Trophoblast cell (in vitro differentiated cells and primary cell): Measurements from ENCODE around the gene ATG10.

Experiments
- DNase-seq, 2 donors: peaks; one replicate each; pipeline ENCODE4 v3.0.0-alpha.2; 2016
- H2AFZ ChIP-seq: 2 replicates; pipeline ENCODE4 v1.6.1; 2013; ENCODE audit warnings: low read length, moderate library complexity, mild to moderate bottlenecking; ENCODE audit not compliant: insufficient read depth, poor library complexity
- H2AK5ac ChIP-seq: 2 replicates; pipeline ENCODE4 v1.6.1; 2013; ENCODE audit warnings: mild to moderate bottlenecking, low read length
- H2BK120ac ChIP-seq: 2 replicates; pipeline ENCODE4 v1.6.1; 2013; ENCODE audit warnings: low read length, mild to moderate bottlenecking, moderate library complexity; ENCODE audit not compliant: insufficient read depth, poor library complexity
- H2BK12ac ChIP-seq: 2 replicates; pipeline ENCODE4 v1.6.1; 2013; ENCODE audit warnings: mild to moderate bottlenecking, low read length, moderate library complexity
- H2BK5ac ChIP-seq: 2 replicates; pipeline ENCODE4 v1.6.1; 2013; ENCODE audit warnings: low read length, low read depth, moderate library complexity, mild to moderate bottlenecking; ENCODE audit not compliant: poor library complexity
- H3K14ac ChIP-seq: 2 replicates; pipeline ENCODE4 v1.6.1; 2013; ENCODE audit warnings: mild to moderate bottlenecking, low read length
- H3K18ac ChIP-seq: 2 replicates; pipeline ENCODE4 v1.6.1; 2013; ENCODE audit warnings: mild to moderate bottlenecking, low read length
- H3K23ac ChIP-seq: 2 replicates; pipeline ENCODE4 v1.6.1; 2013; ENCODE audit warnings: low read length
- H3K27ac ChIP-seq: 2 replicates; pipeline ENCODE4 v1.5.1; 2013; ENCODE audit warnings: low read depth, mild to moderate bottlenecking, inconsistent platforms, low read length, moderate library complexity
- H3K27me3 ChIP-seq: 2 replicates; pipeline ENCODE4 v1.6.1; 2013; ENCODE audit warnings: inconsistent platforms, mild to moderate bottlenecking, low read length, moderate library complexity; ENCODE audit not compliant: insufficient read depth
- H3K36me3 ChIP-seq, 2 experiments: 1 replicate in 1 of 2; 2 replicates in 1 of 2; pipeline ENCODE4 v1.6.1; 2013; ENCODE audit warnings: low read length in 2 of 2, mild to moderate bottlenecking in 2 of 2, moderate library complexity in 1 of 2; ENCODE audit not compliant: insufficient read depth in 2 of 2, control insufficient read depth in 1 of 2
- H3K4ac ChIP-seq: 2 replicates; pipeline ENCODE4 v1.6.1; 2013; ENCODE audit warnings: low read depth, mild to moderate bottlenecking, low read length, moderate library complexity
- H3K4me1 ChIP-seq, 2 experiments: 1 replicate in 1 of 2; 2 replicates in 1 of 2; pipeline ENCODE4 v1.6.1; 2013; ENCODE audit warnings: low read length in 2 of 2, mild to moderate bottlenecking in 2 of 2, moderate library complexity in 1 of 2; ENCODE audit not compliant: insufficient read depth in 2 of 2, control insufficient read depth in 1 of 2
- H3K4me2 ChIP-seq: 2 replicates; pipeline ENCODE4 v1.6.1; 2013; ENCODE audit warnings: inconsistent platforms, mild to moderate bottlenecking, low read length, moderate library complexity
- H3K4me3 ChIP-seq: 2 replicates; pipeline ENCODE4 v1.5.1; 2013; ENCODE audit warnings: mild to moderate bottlenecking, low read depth, low read length, inconsistent platforms
- H3K79me1 ChIP-seq: one replicate; pipeline ENCODE4 v1.6.1; 2013; ENCODE audit warnings: low read length
- H3K79me2 ChIP-seq: 2 replicates; pipeline ENCODE4 v1.6.1; 2013; ENCODE audit warnings: low read length, mild to moderate bottlenecking; ENCODE audit not compliant: control insufficient read depth, insufficient read depth, poor library complexity
- H3K9ac ChIP-seq: 2 replicates; pipeline ENCODE4 v1.6.1; 2013; ENCODE audit warnings: mild to moderate bottlenecking, low read length
- H3K9me3 ChIP-seq: 2 replicates; pipeline ENCODE4 v1.6.1; 2013; ENCODE audit warnings: low read depth, mild to moderate bottlenecking, control low read depth, inconsistent platforms, low read length; ENCODE audit not compliant: insufficient read depth
- H4K12ac ChIP-seq: 2 replicates; pipeline ENCODE4 v1.6.1; 2013; ENCODE audit warnings: low read depth, mild to moderate bottlenecking, low read length, moderate library complexity
- H4K8ac ChIP-seq: 2 replicates; pipeline ENCODE4 v1.6.1; 2013; ENCODE audit warnings: low read depth, mild to moderate bottlenecking, low read length, moderate library complexity
- H4K91ac ChIP-seq: one replicate; pipeline ENCODE4 v1.6.1; 2013; ENCODE audit warnings: low read depth, mild to moderate bottlenecking, low read length, moderate library complexity
- WGBS: extraction: QIAGEN DNeasy Blood & Tissue Kit; methylation state at CpG from one replicate; pipeline ENCODE4 v1.1.7; 2013; ENCODE audit warnings: missing lambda C conversion rate; ENCODE audit not compliant: insufficient read length, insufficient coverage; ENCODE audit errors: extremely low coverage; 5-methylcytosine and 5-hydroxymethylcytosine counted together

ATG10 gene

GRCh38 chr5:82091617-82092016, 119.8 kb downstream of the ATG10 start:
- Histone ChIP-seq H4K91ac (no peak overlapping the region), H2AK5ac (no peak overlapping the region), H3K4me1 (no peaks in the 10 kb centered on the region), H3K4me3 (no peak overlapping the region), H3K18ac (no peak overlapping the region), H3K14ac (no peak overlapping the region), H3K4me2 (no peak overlapping the region), H3K36me3 (no peaks in the 10 kb centered on the region), H3K9me3 (no peaks in the 10 kb centered on the region), H3K4ac (no peak overlapping the region), H4K8ac (no peak overlapping the region), H3K79me1 (no peaks in the 10 kb centered on the region), H2BK12ac (no peak overlapping the region), H2BK120ac (no peak overlapping the region), H3K23ac (no peak overlapping the region), H2BK5ac (no peak overlapping the region), H2AFZ (no peak overlapping the region), H3K79me2 (no peaks in the 10 kb centered on the region), H4K12ac (no peak overlapping the region), H3K27ac (no peak overlapping the region), H3K27me3 (no peaks in the 10 kb centered on the region), H3K9ac (no peak overlapping the region)
- whole genome bisulfite sequencing = no CpG with 5 or more reads among the region's 1 CpG
- DNase-seq = no peak

GRCh38 chr5:82095536-82095935, 123.7 kb downstream of the ATG10 start:
- no CpG with 5 or more reads among the region's 2 CpGs for WGBS
- H3K36me3 ChIP-seq = no peaks in the 10 kb centered on the region
- DNase-seq = no peak
- no peaks in the 10 kb centered on the region for H3K9me3 ChIP-seq
- no peak overlapping the region for H2AFZ ChIP-seq
- H3K27ac ChIP-seq = no peak overlapping the region
- no peak overlapping the region for H3K14ac ChIP-seq
- no peak overlapping the region for H4K91ac ChIP-seq
- no peak overlapping the region for H4K12ac ChIP-seq
- H3K4ac ChIP-seq = no peak overlapping the region
- no peak overlapping the region for H3K4me2 ChIP-seq
- H2AK5ac ChIP-seq = no peak overlapping the region
- H2BK5ac ChIP-seq = no peak overlapping the region
- H3K4me1 ChIP-seq = no peaks in the 10 kb centered on the region
- no peak overlapping the region for H3K23ac ChIP-seq
- H2BK120ac ChIP-seq = no peak overlapping the region
- no peak overlapping the region for H3K4me3 ChIP-seq
- no peak overlapping the region for H2BK12ac ChIP-seq
- H3K18ac ChIP-seq = no peak overlapping the region
- no peaks in the 10 kb centered on the region for H3K27me3 ChIP-seq
- H3K9ac ChIP-seq = no peak overlapping the region
- H3K79me2 ChIP-seq = no peaks in the 10 kb centered on the region
- no peak overlapping the region for H4K8ac ChIP-seq
- H3K79me1 ChIP-seq = no peaks in the 10 kb centered on the region

GRCh38 chr5:82096249-82096648, 124.4 kb downstream of the ATG10 start:
- Histone ChIP-seq H2AFZ (no peak overlapping the region), H3K36me3 (no peaks in the 10 kb centered on the region), H4K91ac (no peak overlapping the region), H3K9ac (no peak overlapping the region), H3K18ac (no peak overlapping the region), H3K23ac (no peak overlapping the region), H3K9me3 (no peaks in the 10 kb centered on the region), H3K79me2 (no peaks in the 10 kb centered on the region), H4K8ac (no peak overlapping the region), H2BK5ac (no peak overlapping the region), H3K4me2 (no peak overlapping the region), H3K14ac (no peak overlapping the region), H3K4me1 (no peaks in the 10 kb centered on the region), H4K12ac (no peak overlapping the region), H3K4me3 (no peak overlapping the region), H3K79me1 (no peaks in the 10 kb centered on the region), H2AK5ac (no peak overlapping the region), H3K27me3 (no peaks in the 10 kb centered on the region), H3K4ac (no peak overlapping the region), H2BK120ac (no peak overlapping the region), H3K27ac (no peak overlapping the region), H2BK12ac (no peak overlapping the region)
- DNase-seq = no peak

- no peak overlapping the region for H3K9ac ChIP-seq
- no peak overlapping the region for H4K8ac ChIP-seq
- no peaks in the 10 kb centered on the region for H3K9me3 ChIP-seq
- no peak overlapping the region for H2AK5ac ChIP-seq
- no CpG with 5 or more reads among the region's 2 CpGs for WGBS
- H2AFZ ChIP-seq = no peak overlapping the region
- H3K27ac ChIP-seq = no peak overlapping the region
- no peak overlapping the region for H3K18ac ChIP-seq
- no peak overlapping the region for H2BK5ac ChIP-seq
- H3K4ac ChIP-seq = no peak overlapping the region
- H3K4me3 ChIP-seq = no peak overlapping the region
- no peak overlapping the region for H4K91ac ChIP-seq
- peak in 1 of 2 donors; percentile 9 for DNase-seq
- no peak overlapping the region for H2BK12ac ChIP-seq
- H3K4me2 ChIP-seq = no peak overlapping the region
- no peaks in the 10 kb centered on the region for H3K79me2 ChIP-seq
- peaks cover under 1% of the 10 kb centered on the region in 2 experiments for H3K4me1 ChIP-seq
- no peaks in the 10 kb centered on the region for H3K36me3 ChIP-seq
- H3K79me1 ChIP-seq = no peaks in the 10 kb centered on the region
- no peak overlapping the region for H3K14ac ChIP-seq
- no peak overlapping the region for H3K23ac ChIP-seq
- no peak overlapping the region for H4K12ac ChIP-seq
- no peaks in the 10 kb centered on the region for H3K27me3 ChIP-seq
- no peak overlapping the region for H2BK120ac ChIP-seq
Observed at GRCh38 chr5:82100303-82101077, 128.7 kb downstream of the ATG10 start.
